Astrocyte (in vitro differentiated cells and primary cell): Measurements from ENCODE around the gene IL12RB1.

ENCODE experiments used
- EZH2 ChIP-seq: IDR thresholded peaks from 2 replicates; pipeline ENCODE4 v1.6.1; 2012; ENCODE audit warnings: mild to moderate bottlenecking, low read length, inconsistent platforms; ENCODE audit not compliant: insufficient read depth
- TF ChIP-seq, protein P1 (sequence below): IDR thresholded peaks from 2 replicates; pipeline ENCODE4 v1.5.1; 2011; ENCODE audit warnings: low read depth, mild to moderate bottlenecking, inconsistent platforms, low read length, moderate library complexity; ENCODE audit not compliant: insufficient read depth

DNA sequence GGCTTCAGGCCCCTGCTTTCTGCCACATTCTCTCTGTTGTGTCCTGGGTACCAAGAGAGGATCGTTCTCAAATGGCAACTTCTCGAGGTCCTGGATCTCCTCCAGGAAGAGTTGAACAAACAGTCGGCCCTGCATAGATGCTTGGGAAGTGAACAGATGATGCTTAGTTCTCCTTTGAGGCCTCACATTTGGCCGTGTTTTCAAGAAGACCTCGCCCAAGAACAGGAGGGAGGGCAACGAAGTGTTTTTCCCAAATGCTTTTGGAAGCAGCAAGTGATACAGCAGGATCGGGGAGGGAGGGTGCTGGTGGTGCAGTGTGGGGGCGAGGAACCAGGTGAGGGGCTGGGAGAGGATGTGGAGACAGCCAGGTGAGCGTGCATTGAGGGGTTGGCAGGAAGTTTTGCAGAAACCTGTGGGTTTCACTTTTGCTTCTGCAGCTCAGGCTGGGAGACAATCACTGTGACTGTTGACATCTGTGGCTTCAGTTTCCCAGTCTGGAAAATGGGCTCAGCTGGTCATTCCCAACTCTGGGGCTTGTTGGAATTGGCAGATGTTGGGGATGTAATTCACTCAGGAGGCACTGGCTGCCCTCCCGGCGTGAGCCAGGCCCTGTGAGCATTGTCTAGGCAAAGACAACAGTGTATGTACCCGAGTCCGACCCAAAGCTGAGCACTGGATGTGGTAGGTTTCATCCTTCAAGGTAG is 32.4 kb upstream of the IL12RB1 start:
- TF ChIP-seq, protein P1, sequence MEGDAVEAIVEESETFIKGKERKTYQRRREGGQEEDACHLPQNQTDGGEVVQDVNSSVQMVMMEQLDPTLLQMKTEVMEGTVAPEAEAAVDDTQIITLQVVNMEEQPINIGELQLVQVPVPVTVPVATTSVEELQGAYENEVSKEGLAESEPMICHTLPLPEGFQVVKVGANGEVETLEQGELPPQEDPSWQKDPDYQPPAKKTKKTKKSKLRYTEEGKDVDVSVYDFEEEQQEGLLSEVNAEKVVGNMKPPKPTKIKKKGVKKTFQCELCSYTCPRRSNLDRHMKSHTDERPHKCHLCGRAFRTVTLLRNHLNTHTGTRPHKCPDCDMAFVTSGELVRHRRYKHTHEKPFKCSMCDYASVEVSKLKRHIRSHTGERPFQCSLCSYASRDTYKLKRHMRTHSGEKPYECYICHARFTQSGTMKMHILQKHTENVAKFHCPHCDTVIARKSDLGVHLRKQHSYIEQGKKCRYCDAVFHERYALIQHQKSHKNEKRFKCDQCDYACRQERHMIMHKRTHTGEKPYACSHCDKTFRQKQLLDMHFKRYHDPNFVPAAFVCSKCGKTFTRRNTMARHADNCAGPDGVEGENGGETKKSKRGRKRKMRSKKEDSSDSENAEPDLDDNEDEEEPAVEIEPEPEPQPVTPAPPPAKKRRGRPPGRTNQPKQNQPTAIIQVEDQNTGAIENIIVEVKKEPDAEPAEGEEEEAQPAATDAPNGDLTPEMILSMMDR = no peak
- TF ChIP-seq EZH2 = no peak
